ENCODE data around the gene C1orf21.

C1orf21 gene

GRCh38 chr1:184395937-184396480 is 9.2 kb downstream of the C1orf21 start:
- no peak for ATAC-seq
- TF ChIP-seq, protein P1, sequence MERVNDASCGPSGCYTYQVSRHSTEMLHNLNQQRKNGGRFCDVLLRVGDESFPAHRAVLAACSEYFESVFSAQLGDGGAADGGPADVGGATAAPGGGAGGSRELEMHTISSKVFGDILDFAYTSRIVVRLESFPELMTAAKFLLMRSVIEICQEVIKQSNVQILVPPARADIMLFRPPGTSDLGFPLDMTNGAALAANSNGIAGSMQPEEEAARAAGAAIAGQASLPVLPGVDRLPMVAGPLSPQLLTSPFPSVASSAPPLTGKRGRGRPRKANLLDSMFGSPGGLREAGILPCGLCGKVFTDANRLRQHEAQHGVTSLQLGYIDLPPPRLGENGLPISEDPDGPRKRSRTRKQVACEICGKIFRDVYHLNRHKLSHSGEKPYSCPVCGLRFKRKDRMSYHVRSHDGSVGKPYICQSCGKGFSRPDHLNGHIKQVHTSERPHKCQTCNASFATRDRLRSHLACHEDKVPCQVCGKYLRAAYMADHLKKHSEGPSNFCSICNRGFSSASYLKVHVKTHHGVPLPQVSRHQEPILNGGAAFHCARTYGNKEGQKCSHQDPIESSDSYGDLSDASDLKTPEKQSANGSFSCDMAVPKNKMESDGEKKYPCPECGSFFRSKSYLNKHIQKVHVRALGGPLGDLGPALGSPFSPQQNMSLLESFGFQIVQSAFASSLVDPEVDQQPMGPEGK (CRISPR knock-in tag; IDR thresholded peaks at IDR 0.05; ENCODE audit: borderline replicate concordance), result no peak
- TF ChIP-seq, protein P2, sequence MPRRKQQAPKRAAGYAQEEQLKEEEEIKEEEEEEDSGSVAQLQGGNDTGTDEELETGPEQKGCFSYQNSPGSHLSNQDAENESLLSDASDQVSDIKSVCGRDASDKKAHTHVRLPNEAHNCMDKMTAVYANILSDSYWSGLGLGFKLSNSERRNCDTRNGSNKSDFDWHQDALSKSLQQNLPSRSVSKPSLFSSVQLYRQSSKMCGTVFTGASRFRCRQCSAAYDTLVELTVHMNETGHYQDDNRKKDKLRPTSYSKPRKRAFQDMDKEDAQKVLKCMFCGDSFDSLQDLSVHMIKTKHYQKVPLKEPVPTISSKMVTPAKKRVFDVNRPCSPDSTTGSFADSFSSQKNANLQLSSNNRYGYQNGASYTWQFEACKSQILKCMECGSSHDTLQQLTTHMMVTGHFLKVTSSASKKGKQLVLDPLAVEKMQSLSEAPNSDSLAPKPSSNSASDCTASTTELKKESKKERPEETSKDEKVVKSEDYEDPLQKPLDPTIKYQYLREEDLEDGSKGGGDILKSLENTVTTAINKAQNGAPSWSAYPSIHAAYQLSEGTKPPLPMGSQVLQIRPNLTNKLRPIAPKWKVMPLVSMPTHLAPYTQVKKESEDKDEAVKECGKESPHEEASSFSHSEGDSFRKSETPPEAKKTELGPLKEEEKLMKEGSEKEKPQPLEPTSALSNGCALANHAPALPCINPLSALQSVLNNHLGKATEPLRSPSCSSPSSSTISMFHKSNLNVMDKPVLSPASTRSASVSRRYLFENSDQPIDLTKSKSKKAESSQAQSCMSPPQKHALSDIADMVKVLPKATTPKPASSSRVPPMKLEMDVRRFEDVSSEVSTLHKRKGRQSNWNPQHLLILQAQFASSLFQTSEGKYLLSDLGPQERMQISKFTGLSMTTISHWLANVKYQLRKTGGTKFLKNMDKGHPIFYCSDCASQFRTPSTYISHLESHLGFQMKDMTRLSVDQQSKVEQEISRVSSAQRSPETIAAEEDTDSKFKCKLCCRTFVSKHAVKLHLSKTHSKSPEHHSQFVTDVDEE (CRISPR knock-in tag; IDR thresholded peaks at IDR 0.05), result no peak

DNA sequence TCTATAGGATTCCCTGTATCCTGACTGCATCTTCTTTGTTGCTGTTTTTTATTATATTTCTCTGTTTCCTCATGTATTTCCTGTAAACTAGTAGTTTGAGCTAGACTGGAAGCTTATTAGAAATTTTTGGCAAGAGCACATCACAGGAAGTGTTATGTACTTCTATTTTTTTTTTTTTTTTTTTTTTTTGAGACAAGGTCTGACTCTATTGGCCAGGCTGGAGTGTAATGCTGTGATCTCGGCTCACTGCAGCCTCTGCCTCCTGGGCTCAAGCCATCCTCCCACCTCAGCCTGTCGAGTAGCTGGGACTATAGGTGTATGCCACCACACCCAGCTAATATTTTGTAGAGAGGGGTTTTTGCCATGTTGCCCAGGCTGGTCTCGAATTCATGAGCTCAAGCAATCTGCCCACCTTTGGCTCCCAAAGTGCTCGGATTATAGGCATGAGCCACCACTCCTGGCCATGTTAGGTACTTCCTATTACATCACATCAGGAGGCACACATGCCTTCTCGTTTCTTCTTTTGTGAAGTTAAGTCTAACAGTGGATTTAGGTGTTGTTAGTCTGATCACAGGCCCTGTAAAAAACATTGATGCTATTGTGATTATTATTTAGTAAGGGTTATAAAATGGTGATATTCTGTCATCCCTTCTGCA is 12.5 kb downstream of the C1orf21 start:
- no peak for TF ChIP-seq CSDC2 (CRISPR knock-in tag; IDR thresholded peaks at IDR 0.05)
- no peak for TF ChIP-seq ZC3H10 (CRISPR knock-in tag; IDR thresholded peaks at IDR 0.05)
- TF ChIP-seq BACH2 (CRISPR knock-in tag; IDR thresholded peaks at IDR 0.05; ENCODE audit: borderline replicate concordance), result no peak
- no peak for TF ChIP-seq CSRNP3 (CRISPR knock-in tag; IDR thresholded peaks at IDR 0.05)
- TF ChIP-seq, protein P2 (CRISPR knock-in tag; IDR thresholded peaks at IDR 0.05), result no peak
- TF ChIP-seq, protein P3, sequence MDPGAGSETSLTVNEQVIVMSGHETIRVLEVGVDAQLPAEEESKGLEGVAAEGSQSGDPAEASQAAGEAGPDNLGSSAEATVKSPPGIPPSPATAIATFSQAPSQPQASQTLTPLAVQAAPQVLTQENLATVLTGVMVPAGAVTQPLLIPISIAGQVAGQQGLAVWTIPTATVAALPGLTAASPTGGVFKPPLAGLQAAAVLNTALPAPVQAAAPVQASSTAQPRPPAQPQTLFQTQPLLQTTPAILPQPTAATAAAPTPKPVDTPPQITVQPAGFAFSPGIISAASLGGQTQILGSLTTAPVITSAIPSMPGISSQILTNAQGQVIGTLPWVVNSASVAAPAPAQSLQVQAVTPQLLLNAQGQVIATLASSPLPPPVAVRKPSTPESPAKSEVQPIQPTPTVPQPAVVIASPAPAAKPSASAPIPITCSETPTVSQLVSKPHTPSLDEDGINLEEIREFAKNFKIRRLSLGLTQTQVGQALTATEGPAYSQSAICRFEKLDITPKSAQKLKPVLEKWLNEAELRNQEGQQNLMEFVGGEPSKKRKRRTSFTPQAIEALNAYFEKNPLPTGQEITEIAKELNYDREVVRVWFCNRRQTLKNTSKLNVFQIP (CRISPR knock-in tag; IDR thresholded peaks at IDR 0.05; ENCODE audit: borderline replicate concordance, low read depth), result no peak
- no peak for TF ChIP-seq SNAI2 (CRISPR knock-in tag; IDR thresholded peaks at IDR 0.05)
- no peak for TF ChIP-seq ISL1 (CRISPR knock-in tag; IDR thresholded peaks at IDR 0.05)
- no peak for TF ChIP-seq PPARA (CRISPR knock-in tag; IDR thresholded peaks at IDR 0.05; ENCODE audit: borderline replicate concordance)
- TF ChIP-seq, protein P1 (CRISPR knock-in tag; IDR thresholded peaks at IDR 0.05; ENCODE audit: borderline replicate concordance), result no peak
- TF ChIP-seq TOX (CRISPR knock-in tag; IDR thresholded peaks at IDR 0.05; ENCODE audit: borderline replicate concordance), result no peak
- no peak for TF ChIP-seq RARB (CRISPR knock-in tag; IDR thresholded peaks at IDR 0.05)
- no peak for TF ChIP-seq GLIS3 (CRISPR knock-in tag; IDR thresholded peaks at IDR 0.05)
- TF ChIP-seq ZFP3 (CRISPR knock-in tag; IDR thresholded peaks at IDR 0.05), result no peak
- TF ChIP-seq ZFP30 (CRISPR knock-in tag; IDR thresholded peaks at IDR 0.05), result no peak
- no peak for TF ChIP-seq ESRRG (CRISPR knock-in tag; IDR thresholded peaks at IDR 0.05)
- ATAC-seq, result peak; percentile 33; the same call in 1 of the 3 replicates
